Measurements from ENCODE around the gene EPHA4.

EPHA4 gene

DNA sequence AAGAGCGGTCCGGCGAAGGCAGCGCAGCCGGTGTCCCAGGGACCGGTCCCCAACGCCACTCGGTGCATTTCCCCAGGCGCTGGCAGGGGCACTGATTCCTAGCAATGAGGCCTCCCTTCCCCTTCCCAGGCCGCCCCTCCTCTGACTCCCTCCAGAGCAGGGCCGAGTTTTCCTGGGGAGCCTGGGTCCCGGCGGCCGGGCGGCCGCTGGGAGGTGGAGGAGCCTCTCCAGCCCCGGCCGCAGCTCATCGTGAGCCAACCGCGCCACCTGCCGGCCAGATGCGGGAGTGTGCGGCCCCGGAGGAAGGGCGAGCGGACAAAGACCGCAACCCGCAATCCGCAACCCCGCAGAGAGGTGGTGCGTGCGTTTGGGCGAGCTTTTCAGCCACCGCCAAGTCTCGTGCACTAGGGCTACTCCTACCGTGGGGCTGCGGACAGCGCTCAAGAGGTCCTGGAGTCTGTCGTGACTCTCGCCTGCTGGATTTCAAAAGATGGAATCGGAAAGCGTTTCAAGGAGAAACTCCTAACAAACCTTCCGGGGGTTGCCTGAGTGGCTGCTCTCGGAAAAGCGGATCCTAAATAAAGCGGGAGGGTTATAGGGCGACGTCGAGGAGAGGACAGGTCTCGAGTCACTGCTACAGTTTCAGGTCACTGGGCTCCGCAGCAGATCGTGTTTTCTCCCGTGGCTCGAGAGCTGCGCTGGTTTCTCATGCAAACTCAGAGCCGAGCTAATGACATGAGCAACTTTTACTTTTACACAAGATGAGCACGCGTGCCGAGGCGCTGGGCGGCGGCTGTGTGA is 1.5 kb upstream of the EPHA4 start:
- DNase-seq (ENCODE audit: low read depth), result peak; percentile 55
- TF ChIP-seq, protein P1, sequence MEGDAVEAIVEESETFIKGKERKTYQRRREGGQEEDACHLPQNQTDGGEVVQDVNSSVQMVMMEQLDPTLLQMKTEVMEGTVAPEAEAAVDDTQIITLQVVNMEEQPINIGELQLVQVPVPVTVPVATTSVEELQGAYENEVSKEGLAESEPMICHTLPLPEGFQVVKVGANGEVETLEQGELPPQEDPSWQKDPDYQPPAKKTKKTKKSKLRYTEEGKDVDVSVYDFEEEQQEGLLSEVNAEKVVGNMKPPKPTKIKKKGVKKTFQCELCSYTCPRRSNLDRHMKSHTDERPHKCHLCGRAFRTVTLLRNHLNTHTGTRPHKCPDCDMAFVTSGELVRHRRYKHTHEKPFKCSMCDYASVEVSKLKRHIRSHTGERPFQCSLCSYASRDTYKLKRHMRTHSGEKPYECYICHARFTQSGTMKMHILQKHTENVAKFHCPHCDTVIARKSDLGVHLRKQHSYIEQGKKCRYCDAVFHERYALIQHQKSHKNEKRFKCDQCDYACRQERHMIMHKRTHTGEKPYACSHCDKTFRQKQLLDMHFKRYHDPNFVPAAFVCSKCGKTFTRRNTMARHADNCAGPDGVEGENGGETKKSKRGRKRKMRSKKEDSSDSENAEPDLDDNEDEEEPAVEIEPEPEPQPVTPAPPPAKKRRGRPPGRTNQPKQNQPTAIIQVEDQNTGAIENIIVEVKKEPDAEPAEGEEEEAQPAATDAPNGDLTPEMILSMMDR (conservative IDR thresholded peaks at IDR 0.05; ENCODE audit: low read depth, low read length), result peak; percentile 79
- peak overlapping the region; percentile 74 for H3K4me3 ChIP-seq (ENCODE audit: low read length)

DNA sequence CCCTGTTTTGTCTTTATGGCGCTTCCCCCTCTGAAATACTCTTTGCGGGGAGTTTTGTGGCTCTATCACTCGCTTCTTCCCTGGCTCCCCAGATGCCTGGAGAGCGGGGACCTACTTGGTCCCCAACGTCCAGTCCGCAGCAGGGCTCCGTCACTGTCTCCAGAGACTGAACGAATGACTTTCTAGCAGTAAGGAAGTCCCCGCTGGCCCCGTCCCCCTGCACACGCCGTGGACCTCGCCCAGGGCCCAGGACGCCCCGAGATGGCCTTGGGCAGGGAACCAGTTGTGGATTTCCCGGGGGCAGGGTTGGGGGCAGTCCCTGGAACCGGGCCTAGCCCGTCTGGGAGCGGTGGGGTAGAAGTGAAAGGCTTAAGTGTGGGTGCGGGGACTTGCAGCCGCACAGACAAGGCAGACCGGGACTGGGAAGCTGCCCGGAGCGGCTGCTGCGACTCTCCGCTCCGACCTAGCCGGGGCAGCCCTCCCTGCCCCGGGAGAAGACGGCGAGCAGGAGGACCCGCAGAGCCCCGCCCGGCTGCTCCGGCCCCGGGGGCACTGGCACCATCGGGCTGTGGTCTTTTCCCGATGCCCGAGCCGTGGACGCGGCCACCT is 821 bp upstream of the EPHA4 start:
- peak; percentile 27 for DNase-seq (ENCODE audit: low read depth)
- peak overlapping the region; percentile 74 for H3K4me3 ChIP-seq (ENCODE audit: low read length)
- TF ChIP-seq, protein P1 (conservative IDR thresholded peaks at IDR 0.05; ENCODE audit: low read depth, low read length), result no peak

DNA sequence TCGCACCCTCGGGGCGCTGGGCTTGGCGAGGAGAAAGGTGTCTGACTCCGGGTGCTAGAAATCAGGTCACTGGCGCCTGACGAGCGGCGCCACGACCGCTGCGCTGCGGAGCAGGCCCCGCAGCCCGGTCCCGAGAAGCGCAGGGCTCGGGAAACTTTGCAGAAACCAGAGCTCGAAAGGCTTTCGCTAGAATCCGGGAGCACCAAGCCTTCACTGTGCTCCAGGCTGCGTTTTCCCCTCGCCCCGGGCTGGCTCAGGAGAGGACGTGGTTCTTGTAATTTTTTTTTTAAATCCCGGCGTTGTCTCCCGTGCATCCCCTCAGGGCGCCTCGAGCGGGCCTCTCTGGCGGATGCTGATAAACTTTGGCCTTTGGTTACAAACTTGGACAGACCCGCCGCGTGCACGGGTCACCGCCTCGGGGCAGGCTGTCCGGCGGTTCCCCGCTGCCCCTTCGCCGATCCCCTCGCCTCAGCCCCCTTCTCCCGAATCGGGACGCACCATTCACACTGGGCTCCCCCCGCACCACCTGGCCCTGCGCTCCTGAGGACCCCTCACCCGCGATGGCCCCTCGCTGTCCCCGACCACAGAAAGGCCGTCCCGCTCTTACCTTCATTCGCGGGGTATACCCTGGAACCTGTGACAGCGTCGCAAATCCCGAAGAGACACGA is 419 bp downstream of the EPHA4 start:
- peak overlapping the region; percentile 82 for H3K4me3 ChIP-seq (ENCODE audit: low read length)
- TF ChIP-seq, protein P1 (conservative IDR thresholded peaks at IDR 0.05; ENCODE audit: low read depth, low read length), result no peak
- no peak for DNase-seq (ENCODE audit: low read depth)

DNA sequence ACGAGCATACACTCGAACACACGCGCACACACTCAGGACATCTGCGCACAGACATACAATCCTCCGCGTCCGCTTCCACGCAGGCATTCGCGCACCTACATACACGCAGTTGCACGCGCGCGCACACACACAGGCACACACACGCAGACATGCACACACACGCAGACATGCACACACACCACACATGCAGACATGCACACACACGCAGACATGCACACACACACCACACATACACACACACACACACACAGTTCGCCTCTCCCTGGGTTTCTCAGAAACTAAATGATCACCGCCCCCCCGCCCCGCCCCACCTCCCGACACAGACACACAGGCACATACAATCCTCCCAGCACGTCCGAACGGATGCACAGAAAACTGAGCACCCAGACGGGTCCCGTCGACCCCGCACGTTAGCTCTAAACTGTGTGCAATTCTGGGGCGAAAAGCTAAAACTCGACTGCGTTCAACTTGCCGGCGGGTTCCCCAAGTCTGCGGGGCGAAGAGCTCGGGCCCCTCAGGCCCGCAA is 1.0 kb downstream of the EPHA4 start:
- TF ChIP-seq, protein P1 (conservative IDR thresholded peaks at IDR 0.05; ENCODE audit: low read depth, low read length), result no peak
- DNase-seq (ENCODE audit: low read depth), result no peak
- H3K4me3 ChIP-seq (ENCODE audit: low read length), result peak overlapping the region; percentile 82

DNA sequence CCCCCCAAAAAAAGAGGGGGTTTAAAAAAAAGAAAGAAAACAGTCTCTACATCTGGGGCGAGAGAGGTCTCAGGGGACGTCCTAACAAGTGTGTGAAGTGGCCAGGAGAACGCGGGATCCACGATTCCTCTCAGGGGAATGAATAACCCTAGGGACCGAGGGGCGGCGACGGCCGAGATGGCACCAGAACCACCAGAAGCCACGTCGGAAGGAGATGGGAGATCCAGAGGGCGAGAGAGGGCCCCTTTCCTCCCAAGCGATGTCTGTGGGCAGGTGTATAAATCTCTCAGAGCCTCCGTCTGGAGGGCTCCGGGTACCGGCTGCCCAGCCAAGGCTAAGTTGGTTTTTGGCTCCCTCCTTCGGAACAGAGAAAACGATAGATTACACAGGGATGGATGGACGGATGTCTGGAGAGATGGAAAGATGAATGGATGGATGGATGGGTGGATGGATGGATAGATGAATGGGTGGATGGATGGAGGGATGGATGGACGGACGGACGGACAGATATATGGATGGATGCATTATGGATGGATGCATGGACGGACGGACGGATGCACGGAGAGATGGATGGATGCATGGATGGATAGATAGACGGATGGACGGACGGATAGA is 1.7 kb downstream of the EPHA4 start:
- DNase-seq (ENCODE audit: low read depth), result no peak
- TF ChIP-seq, protein P1 (conservative IDR thresholded peaks at IDR 0.05; ENCODE audit: low read depth, low read length), result peak; percentile 35

DNA sequence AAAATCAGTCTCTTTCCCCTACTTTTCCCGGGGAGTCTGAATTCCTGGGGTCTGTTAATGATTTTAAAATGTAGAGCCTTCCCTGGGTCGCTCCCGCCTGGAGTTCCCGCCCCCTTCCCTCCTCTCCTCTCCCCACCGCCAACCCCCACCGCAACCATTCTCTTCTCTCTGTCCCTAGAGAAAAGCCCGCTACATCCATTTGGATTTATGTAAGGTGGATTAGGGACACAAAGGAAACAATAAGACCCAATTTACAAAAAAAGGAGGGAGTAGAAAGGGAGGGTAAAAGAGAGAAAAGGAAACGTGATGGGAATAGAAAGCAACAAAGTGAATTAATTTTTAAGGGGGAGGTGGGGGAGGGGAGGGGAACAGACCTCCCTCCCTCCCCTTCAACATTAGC is 2.2 kb downstream of the EPHA4 start:
- TF ChIP-seq, protein P1 (conservative IDR thresholded peaks at IDR 0.05; ENCODE audit: low read depth, low read length), result no peak
- peak overlapping the region; percentile 82 for H3K4me3 ChIP-seq (ENCODE audit: low read length)
- DNase-seq (ENCODE audit: low read depth), result no peak

More for the DNA sequence above, 1.7 kb downstream of the EPHA4 start:
- H3K4me3 ChIP-seq (ENCODE audit: low read length), result peak overlapping the region; percentile 82

Measured in retinal pigment epithelial cell (primary cell).